Right atrium auricular region (tissue), 2 donors: ENCODE data around the gene CDT1. TPM values are rescaled to one million over a fixed set of nuclear protein-coding genes. Genes with fewer than 3 reads are reported as not detected.

Experiments
- DNase-seq: peaks from one replicate; pipeline ENCODE4 v3.0.0-alpha.2; 2019; ENCODE audit warnings: low spot score
- H3K27ac ChIP-seq, 2 donors: fragments of 200-600 bp; sonication (generic); 1 replicate in 1 of 2; 2 replicates in 1 of 2; pipeline ENCODE4 v1.5.1; 2016 to 2019
- H3K27me3 ChIP-seq, 2 donors: fragments of 200-600 bp; sonication (generic); one replicate each; pipeline versions ENCODE4 v1.5.1 to v1.6.0; 2017 to 2019
- H3K36me3 ChIP-seq: fragments of 200-600 bp; sonication (generic); one replicate; pipeline ENCODE4 v1.5.1; 2016
- H3K4me1 ChIP-seq, 2 donors: fragments of 200-600 bp; sonication (generic); one replicate each; pipeline versions ENCODE4 v1.5.1 to v1.6.0; 2017 to 2019
- H3K4me3 ChIP-seq, 2 donors: fragments of 200-600 bp; sonication (generic); 1 replicate in 1 of 2; 2 replicates in 1 of 2; pipeline ENCODE4 v1.5.1; 2017 to 2019; ENCODE audit warnings: mild to moderate bottlenecking in 1 of 2, moderate library complexity in 1 of 2
- H3K9me3 ChIP-seq, 2 donors: fragments of 200-600 bp; sonication (generic); one replicate each; pipeline ENCODE4 v1.5.1; 2019
- CTCF ChIP-seq, 2 donors: fragments of 200-600 bp; sonication (generic); IDR thresholded peaks; one replicate each; pipeline ENCODE4 v1.5.1; 2019; ENCODE audit warnings: antibody characterized with exemption in 2 of 2
- total RNA-seq, 2 donors: library from RNA; depleted of rRNA; stranded (reverse); fragments of >200 nt; gene quantifications; one replicate each; pipeline ENCODE4 v1.1.0, GENCODE V29; 2016

CDT1 gene
- total RNA-seq, 2 donors from 2014 or later = 0.39 to 1.3 TPM

GRCh38 chr16:88850531-88851199, 47.1 kb downstream of the CDT1 start:
- no peak for TF ChIP-seq CTCF (IDR thresholded peaks at IDR 0.05)
- DNase-seq = no peak
- H3K36me3 ChIP-seq = no peaks in the 10 kb centered on the region
- peaks cover 0 to 7% of the 10 kb centered on the region in 2 donors for H3K4me1 ChIP-seq
- no peaks in the 10 kb centered on the region for H3K27me3 ChIP-seq
- no peak overlapping the region for H3K4me3 ChIP-seq
- no peaks in the 10 kb centered on the region for H3K9me3 ChIP-seq
- no peak overlapping the region for H3K27ac ChIP-seq

- Histone ChIP-seq H3K4me3 (no peak overlapping the region), H3K27ac (no peak overlapping the region), H3K27me3 (no peaks in the 10 kb centered on the region), H3K9me3 (no peaks in the 10 kb centered on the region), H3K36me3 (no peaks in the 10 kb centered on the region), H3K4me1 (peaks cover 0 to 14% of the 10 kb centered on the region in 2 donors)
- TF ChIP-seq CTCF (IDR thresholded peaks at IDR 0.05) = no peak
- no peak for DNase-seq
These were observed 48.0 kb downstream of the CDT1 start for GRCh38 chr16:88851616-88852015.

DNA sequence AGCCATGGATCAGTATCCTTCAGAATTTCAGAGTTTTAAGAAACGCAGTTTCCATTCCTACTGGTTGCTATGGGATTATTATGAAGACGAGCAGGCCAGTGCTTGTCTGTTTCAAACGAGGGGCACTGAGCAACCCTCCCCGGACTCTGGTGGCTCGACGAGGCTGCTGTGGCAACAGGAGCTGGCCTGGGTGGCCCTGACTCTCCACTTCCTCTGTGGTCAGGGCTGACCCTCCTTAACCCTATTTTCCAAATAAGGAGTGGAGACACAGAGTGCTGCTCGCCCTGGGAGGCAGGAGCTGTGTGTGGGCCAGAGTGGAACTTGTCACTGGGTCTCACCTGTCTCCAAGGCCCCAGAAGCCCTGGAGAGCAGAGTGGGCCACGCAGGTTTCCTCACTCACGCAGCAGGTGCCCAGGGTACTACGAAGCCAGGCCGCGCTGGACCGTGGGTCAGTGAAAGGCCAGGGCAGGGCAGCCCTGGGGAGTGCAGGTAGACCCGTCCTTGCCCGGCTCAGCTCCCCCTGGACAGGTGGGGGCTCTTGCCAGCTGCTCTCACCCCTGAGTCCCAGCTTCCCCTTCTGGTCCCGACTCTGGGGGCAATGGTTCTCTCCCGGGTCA, 49.8 kb downstream of the CDT1 start:
- Histone ChIP-seq H3K4me1 (peaks cover 0 to 22% of the 10 kb centered on the region in 2 donors), H3K27me3 (no peaks in the 10 kb centered on the region), H3K27ac (no peak overlapping the region), H3K36me3 (no peaks in the 10 kb centered on the region), H3K4me3 (no peak overlapping the region), H3K9me3 (no peaks in the 10 kb centered on the region)
- no peak for DNase-seq
- TF ChIP-seq CTCF (IDR thresholded peaks at IDR 0.05) = no peak

- Histone ChIP-seq H3K9me3 (no peaks in the 10 kb centered on the region), H3K4me1 (peaks cover 0 to 22% of the 10 kb centered on the region in 2 donors), H3K27me3 (no peaks in the 10 kb centered on the region), H3K36me3 (peaks cover 5% of the 10 kb centered on the region), H3K4me3 (no peak overlapping the region), H3K27ac (no peak overlapping the region)
- TF ChIP-seq CTCF (IDR thresholded peaks at IDR 0.05) = no peak
- DNase-seq = no peak
These were observed 50.9 kb downstream of the CDT1 start for GRCh38 chr16:88854306-88855111.

- no peak overlapping the region for H3K27ac ChIP-seq
- H3K4me3 ChIP-seq = no peak overlapping the region
These were observed 51.6 kb downstream of the CDT1 start for GRCh38 chr16:88855176-88855575.

More at GRCh38 chr16:88855176-88855575, 51.6 kb downstream of the CDT1 start:
- Histone ChIP-seq H3K9me3 (no peaks in the 10 kb centered on the region), H3K36me3 (peaks cover 12% of the 10 kb centered on the region), H3K4me1 (peaks cover 0 to 22% of the 10 kb centered on the region in 2 donors), H3K27me3 (no peaks in the 10 kb centered on the region)
- DNase-seq = no peak
- TF ChIP-seq CTCF (IDR thresholded peaks at IDR 0.05) = no peak
